GM19395 (cell line): ENCODE results near the gene FHIT.

ENCODE experiments used
- ATAC-seq: cut with Tn5 transposase; IDR thresholded peaks from one replicate; pipeline ENCODE4 v1.9.1; 2021; ENCODE audit warnings: mild to moderate bottlenecking, moderate library complexity; ENCODE audit not compliant: unreplicated experiment

The FHIT gene

DNA sequence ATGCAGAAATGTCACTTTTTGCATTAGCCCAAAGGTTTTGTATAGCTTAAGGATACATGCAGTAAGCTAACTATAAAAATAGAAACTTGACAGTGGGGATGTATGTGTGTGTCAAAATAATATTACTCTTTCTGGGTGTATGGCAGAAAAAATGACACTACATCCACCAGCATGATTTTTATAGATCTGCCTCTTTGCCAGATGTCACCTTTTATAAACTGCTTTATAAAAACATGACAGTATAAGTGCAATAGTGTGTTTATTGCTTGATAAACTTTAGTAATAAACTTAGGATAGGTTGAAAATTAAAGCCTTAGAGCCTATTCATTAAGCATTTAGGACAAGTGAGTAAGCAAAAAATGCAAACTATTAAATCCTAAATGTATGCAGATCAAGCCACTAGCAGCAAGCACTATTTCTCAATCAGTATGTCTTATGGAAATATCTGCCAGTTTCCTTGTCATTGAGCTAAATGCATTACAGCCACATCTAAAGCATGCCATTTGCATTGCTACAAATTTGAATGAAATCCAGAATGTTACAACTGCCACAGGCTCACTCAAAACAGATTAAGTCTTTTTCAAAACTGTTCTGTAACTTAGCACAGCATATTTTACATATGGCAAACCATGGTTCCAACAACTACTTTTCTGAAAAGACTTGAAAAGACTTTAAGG is 935.0 kb downstream of the FHIT start:
- ATAC-seq = no peak

GRCh38 chr3:60313951-60314461 is 937.2 kb downstream of the FHIT start:
- ATAC-seq = no peak

- no peak for ATAC-seq
Measured at GRCh38 chr3:60313231-60313798, 937.9 kb downstream of the FHIT start.

DNA sequence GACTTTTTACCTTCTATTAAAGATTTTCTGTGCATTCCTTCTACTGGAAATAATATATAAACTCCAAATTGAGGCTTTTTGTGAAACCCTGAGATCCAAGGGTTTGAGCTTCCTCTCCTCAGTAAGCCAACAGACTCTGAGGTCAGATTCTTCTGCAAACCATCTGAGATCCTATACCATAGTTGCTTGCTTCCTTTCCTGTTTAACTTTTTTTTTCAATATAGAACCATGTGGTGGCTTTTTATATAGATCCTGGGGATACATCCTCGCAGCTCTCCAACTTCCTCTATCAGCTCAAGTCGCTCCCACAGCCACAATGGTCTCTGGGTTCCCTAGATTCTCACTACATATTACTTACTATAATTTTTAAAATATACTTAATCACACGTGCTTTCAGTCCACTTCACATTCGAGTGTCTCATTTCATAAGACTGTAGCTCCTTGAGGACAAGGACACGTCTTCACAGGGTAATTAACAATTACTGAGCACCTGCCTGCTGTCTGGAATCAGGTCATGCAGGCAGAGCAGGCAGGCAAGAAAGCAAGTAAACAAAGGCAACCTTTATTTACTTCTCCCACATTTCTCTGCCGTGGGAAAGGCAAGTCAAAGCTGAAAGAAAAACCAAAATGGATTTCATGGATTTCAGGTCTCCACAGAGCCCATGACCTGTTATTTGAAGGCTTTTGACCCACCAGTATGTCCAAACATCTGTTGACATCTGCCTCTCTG is 941.5 kb downstream of the FHIT start:
- ATAC-seq = no peak

- ATAC-seq = no peak
Measured at GRCh38 chr3:60308808-60309207, 942.4 kb downstream of the FHIT start.

DNA sequence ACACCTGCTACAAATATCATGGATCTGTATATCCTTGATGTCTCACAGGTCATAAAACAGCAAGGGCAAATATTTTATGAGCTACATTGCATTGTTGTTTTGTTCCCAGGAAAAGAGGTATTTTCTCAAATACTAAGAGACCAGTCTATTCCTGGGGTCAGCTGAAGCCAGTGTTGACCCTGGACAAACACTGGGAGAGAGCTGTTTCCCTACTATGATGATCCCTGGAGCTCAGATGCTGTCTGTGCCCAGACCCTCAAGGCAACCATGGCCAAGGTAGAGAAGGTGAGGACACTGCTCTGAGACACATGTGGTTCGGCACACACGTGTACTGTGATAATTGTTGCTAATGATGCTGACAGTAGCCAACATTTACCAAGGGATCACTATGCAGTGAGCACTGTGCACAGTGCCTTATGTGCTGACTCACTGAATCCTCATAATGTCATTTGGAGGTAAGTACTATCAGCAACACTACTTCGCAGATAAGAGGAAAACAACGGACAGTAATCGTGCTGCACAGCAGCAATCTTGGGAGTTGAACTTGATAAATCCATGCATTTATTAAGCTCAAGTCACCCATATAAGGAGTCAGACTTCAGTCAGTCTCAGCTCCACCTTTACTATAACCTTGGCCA is 943.6 kb downstream of the FHIT start:
- no peak for ATAC-seq

DNA sequence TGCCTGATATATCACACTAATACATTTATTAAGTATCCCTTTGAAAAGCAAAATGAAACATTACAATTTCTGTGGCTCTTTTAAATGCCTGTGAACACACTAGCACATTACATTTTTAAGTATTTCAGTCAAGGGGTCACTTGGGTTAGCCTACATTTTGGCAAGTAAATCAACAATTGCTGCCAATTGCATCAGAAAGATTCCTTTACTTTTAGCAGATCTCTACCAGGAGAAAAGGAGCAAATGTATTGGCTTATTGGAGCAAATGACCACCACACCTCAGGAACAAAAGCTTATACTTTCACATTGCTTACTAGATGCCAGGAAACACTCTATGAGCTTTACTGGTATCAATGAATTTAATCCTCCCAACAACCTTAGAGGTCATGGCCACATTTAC is 947.1 kb downstream of the FHIT start:
- no peak for ATAC-seq

DNA sequence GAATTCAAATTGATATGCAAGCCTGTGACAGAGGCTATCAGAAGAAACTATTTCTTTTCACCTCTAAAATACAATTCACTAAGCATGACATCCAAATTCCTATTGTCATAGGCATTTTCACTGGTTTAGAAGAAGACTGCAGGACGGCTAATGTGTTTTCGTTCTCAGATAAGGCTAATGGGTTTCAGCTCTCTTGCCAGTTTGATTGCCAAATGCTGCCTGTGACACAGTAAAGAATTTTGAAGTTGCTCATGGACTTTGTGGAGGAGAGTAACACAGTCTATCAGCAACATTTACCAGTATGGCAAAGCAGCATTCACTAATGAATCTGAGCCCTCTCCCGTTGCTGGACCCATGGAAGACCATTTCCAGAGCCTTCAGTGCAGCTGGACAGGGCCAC is 948.1 kb downstream of the FHIT start:
- ATAC-seq = no peak

GRCh38 chr3:60301142-60301541 is 950.1 kb downstream of the FHIT start:
- ATAC-seq = no peak

- ATAC-seq = no peak
Measured at GRCh38 chr3:60298141-60298540, 953.1 kb downstream of the FHIT start.

DNA sequence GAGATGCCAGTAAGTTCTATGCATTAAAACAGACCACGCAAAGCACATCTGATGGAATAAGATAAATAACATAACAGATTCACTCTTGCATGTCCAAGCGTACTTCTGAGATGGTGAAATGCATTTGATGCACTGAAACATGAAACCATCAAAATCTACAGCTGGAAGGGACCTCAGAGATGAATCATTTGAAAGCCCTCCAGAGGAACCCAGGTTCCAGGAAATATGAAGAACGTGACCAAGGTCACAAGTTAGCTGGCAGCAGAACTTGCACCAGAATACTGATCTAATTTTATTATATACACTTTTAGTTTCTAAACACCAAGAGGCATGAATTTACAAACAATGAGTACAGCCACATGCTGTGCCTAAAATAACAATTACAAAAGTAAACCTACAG is 957.1 kb downstream of the FHIT start:
- no peak for ATAC-seq

DNA sequence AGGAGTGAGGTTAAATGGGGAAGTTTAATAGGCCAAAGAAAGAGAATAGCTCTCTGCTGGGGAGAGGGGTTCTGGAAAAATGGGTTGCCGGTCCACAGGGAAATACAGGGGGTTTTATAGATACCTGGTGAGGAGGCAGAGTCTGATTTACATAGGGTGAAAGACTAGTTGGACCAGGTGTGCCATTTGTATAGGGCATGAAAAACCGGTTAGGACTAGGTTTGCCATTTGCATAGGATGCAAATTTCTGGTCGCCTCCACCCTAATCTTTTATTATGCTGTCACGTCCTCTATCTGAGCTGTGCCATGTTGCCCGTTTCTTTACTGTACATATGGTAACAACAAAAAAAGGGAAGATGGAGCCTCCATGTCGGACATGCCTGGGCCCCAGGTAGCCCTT is 960.1 kb downstream of the FHIT start:
- ATAC-seq = no peak

DNA sequence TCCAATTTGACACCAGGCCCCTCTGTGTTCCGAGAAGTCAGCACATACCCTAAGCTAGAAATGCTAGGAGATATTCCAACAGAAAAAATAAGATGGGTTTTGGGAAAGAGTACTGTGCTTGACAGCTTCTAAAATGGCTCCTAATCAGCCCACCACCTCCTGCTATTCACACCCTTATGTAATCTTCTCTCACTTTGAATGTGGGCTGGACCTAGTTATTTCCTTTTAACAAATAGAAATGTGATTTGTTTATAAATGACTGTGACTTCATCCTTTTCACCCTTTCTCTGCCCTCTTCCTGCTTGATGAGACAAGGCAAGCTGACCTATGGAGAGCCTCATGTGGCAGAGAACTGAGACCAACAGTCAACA is 961.1 kb downstream of the FHIT start:
- ATAC-seq = no peak

DNA sequence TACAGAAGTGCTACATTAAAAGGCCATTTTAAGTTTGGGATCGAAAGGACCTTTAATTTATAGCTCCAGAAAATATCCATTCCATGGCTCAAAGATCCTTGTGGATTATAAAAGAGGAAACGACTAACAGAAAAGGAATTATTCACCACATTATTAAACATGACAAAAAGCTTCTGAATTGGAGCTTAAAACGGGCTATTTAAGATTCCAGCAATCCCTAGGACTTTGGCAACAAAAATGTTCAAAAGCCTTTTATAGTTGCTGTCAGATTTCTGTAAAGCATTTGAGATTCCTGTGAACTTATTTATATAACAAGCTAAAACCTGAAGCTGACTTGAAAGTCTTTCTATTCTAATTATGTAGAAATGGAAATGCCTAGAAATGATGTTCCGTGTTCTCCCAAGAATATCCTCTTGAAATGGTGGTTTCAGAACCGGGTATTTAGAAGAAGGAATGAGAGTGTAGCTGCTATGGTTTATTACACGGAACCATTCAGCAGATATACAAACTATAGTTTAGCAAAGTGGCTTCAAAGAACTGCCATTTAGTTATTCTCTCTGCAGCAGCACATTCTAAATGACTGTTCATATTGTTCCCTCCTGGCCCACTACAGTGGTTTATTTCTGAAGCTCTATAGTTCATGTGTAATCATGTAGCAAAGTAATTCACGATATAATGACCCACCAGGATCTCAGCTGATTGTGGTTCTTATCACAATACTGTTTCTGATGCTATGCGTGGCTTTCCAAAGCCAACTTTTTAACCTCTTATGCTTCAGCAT is 961.7 kb downstream of the FHIT start:
- ATAC-seq = no peak

DNA sequence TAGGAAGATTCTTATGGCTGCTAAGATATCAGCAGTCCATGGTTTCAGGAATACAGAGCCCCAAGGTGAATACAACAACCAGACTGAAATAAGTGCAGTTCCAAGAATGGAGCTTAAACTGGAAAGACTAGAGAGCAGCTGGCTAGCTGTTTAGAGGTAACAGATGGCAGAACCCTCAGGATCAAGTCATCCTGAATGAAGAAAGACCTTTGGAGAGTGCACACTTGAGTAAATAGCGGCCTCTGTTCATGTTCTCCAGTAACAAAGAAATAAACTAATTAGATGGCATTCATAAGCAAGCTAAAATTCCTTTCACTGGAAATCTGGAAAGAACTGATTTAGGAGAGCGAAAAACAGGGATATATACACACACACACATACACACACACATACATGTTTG is 968.4 kb downstream of the FHIT start:
- no peak for ATAC-seq

GRCh38 chr3:60281970-60282369 is 969.3 kb downstream of the FHIT start:
- no peak for ATAC-seq

DNA sequence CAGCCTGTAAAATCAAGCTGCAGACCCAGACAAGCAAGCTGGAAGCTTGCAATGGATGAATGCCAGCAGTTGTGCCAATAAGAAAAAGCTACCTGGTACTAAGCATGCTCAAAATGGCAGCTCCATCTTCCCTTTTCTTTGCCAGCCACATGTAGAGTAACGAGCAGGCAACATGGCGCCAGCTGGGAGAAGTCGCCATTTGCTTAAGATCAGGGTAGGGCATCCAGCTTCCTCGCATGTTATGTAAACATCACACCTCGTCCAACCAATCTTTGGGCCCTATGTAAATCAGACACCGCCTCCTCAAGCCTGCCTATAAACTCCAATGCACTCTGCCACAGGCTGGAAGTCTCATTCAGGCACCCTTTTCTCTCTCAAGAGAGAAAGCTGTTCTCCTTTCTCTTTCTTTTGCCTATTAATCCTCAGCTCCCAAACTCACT is 973.9 kb downstream of the FHIT start:
- no peak for ATAC-seq

- no peak for ATAC-seq
Measured at GRCh38 chr3:60276615-60277014, 974.6 kb downstream of the FHIT start.

GRCh38 chr3:60274646-60275045 is 976.6 kb downstream of the FHIT start:
- no peak for ATAC-seq

DNA sequence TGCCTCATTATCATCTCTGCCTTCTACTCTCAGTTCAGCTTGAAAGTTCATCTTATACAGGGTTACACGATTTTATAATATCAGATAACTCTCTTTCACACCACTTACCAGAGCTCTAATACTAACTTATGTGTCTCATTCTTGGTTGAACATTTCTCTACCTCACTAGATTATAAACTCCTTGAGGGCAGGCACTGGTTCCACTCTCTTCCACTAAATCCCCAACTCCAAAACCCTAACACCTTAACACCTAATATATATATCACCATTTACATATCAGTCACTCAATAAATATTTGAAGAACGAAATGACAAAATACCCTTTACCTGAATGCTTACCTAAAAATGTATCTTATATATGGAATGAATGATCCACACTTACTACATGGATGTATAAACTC is 977.2 kb downstream of the FHIT start:
- ATAC-seq = no peak

- ATAC-seq = no peak
Measured at GRCh38 chr3:60269829-60270266, 981.4 kb downstream of the FHIT start.
